ENCODE data around the gene NUP93.
"Not testable (repeated sequence)": the region's sequence is repeated elsewhere in the genome, so short reads cannot be mapped to it uniquely, and the experiment has no call there.

NUP93 gene

GRCh38 chr16:56876048-56876447 lies 146.1 kb downstream of the NUP93 start:
- DNase-seq = no peak

DNA sequence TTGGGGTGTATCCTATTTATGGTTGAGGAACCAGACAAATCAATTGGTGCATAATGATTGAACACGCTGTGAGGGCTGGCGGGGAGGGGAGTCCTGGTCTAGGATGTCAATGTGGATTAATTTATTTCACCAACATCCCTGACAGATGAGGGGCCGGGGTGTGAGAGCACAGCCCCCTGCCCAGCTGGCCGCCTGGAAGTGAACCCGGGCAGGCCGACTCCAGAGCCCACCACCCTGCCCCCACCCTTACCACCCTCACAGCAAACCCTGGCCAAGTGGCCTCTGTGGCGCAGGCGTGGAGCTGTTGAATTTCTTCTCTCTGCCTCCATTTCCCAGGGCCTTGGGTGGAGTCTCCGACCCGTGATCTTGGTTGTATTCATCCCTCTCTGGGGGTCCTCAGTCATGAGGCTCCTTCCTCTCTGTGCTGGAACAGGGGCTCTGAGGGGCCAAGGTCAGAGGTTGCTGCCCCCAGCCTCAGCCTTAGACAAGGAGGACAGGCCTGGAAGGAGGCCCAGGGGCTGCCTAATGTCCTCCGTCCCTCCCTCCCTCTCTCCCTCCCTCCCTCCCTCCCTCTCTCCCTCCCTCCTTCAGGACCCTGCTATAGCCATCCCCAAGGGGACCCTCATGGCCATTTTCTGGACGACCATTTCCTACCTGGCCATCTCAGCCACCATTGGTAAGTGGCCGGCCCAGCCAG lies 147.7 kb downstream of the NUP93 start:
- DNase-seq = no peak

- no peak for DNase-seq
These were observed 148.4 kb downstream of the NUP93 start for GRCh38 chr16:56878282-56878854.

GRCh38 chr16:56879276-56879675 lies 149.3 kb downstream of the NUP93 start:
- DNase-seq = no peak

DNA sequence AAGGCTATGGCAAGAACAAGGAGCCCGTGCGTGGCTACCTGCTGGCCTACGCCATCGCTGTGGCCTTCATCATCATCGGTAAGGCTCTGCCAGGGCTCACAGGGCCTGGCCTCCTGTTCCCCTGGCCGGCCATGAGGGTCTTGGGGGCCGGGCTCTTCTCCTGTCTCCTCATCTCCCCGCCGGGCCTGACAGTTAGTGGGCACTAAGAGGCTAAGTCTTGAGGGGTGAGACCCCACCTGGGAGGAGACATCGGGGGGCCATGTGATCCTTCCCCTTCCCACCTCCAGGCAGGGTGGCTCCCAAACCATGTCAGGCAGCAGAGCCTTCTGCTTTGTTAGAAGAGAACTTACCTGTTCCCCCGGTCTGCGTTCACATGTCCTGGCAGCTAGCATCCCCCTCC lies 150.2 kb downstream of the NUP93 start:
- DNase-seq = no peak

DNA sequence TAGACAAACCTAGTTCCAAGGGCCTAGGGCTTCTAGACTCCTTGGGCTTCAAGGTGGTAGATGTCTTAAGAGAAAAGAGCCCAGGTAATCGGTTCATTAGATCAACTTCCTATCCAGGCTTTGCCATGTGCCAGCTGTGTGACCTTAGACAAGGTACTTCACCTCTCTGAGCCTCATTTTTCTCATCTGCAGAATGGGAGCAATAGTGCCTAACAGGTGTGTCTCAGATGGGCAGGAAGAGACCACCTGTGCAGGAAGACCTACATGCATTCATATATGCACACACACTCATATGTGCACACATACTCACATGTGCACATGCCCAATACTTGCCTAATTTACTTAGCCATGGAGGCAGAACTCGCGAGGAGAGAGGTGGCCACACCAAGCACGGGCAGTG lies 150.8 kb downstream of the NUP93 start:
- DNase-seq = no peak

DNA sequence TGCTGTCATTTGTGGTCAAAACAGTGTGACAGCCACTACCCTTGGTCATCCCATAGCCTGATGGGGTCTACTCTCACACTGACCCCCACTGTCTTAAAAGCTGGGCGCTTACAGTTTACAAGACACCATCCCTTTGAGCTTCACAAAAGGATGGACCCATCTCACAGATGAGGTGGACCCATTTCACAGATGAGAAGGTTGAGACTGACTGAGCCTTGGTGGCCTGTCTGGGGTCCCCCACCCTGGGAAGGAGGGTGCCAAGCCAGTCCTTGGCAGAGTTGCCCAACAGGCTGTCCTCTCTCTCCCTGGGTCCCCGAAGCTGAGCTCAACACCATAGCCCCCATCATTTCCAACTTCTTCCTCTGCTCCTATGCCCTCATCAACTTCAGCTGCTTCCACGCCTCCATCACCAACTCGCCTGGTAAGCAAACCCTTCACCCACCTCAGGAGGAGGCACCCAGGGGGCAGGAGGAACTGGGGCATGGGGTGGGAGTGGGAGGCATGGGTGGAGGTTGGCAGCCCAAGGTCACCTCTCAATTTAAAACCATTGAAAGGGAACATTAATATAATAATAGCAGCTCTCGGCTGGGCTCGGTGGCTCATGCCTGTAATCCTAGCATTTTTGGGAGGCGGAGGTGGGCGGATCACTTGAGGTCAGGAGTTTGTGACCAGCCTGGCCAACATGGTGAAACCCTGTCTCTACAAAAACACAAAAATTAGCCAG lies 152.3 kb downstream of the NUP93 start:
- no peak for DNase-seq

GRCh38 chr16:56883586-56883985 lies 153.7 kb downstream of the NUP93 start:
- DNase-seq = no peak

DNA sequence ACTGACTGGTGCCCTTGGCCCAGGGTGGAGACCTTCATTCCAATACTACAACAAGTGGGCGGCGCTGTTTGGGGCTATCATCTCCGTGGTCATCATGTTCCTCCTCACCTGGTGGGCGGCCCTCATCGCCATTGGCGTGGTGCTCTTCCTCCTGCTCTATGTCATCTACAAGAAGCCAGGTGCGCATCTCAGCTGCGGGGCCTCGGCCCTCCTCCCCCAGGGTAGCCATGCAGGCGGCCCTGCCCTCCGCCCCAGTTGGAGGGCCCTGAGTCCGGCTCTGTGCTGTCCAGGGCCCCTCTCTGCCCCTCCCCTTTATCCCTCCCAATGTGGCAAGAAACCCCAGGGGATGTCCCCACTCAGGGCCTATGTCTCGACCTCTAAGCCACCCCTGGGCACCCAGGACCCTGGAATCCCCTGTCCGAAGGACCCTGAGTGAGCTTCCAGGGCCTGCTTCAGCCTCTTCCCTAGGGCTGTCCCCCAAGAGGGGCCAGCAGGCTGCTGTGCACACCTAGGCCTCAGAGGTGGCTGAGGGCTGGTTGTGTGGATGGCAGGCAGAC lies 154.2 kb downstream of the NUP93 start:
- no peak for DNase-seq

DNA sequence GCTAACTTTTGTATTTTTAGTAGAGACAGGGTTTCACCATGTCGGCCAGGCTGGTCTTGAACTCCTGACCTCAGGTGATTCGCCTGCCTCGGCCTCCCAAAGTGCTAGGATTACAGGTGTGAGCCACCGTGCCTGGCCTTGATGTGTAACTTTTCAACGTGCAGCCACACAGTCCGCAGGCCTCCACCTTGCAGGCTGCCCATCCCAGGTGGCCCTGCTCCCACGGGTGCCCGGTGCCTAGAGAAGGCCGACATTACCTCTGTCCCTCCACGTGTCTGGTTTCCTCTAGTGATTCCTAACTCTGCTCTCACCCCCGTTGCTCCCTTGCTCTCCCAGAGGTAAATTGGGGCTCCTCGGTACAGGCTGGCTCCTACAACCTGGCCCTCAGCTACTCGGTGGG lies 155.0 kb downstream of the NUP93 start:
- DNase-seq = not testable (repeated sequence)

DNA sequence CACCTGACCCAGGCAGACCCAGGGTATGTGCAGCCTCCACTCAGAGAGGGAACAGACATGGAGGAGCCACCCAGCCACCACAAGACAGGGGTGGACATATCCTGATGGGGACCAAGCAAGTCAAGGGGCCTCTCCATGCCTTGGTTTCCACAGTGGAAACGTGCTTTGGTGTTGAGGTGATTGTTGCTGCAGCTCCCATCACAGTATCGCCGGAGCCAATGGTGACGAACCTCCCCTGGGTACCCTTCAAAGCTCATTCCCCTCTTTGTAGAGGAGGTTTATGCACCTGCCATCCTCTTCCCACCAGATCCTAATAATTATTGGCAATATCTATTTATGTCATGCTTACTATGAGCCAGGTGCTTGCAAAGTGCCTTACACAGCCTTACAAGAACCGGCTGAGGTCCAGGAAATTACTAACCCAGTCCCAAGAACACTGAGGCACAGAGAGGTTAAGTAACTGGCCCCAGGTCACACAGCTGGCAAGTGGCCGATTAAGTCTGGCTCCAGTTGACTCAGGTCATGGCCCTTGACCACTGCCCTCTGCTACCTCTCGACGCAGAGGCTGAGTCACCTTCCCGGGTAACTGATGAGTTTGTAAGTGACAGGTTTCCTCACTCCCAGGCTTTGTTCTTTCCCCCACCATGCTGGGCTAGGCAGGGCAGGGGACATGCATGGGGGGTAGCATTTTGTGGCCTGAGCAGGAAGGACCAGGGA lies 155.7 kb downstream of the NUP93 start:
- no peak for DNase-seq

DNA sequence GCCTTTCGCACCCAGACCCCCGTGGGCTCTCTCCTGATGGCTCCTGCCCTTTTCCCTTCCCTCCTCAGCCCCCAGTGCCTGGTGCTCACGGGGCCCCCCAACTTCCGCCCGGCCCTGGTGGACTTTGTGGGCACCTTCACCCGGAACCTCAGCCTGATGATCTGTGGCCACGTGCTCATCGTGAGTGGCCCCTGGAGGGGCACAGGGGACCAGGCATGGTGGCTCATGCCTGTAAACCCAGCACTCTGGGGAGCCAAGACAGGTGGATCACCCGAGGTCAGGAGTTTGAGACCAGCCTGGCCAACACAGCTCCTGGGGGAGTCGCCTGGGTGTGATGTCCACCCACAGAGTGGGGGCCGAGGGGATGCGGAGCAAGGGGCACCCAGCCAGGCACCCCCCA lies 156.4 kb downstream of the NUP93 start:
- DNase-seq = no peak

- DNase-seq = no peak
These were observed 156.9 kb downstream of the NUP93 start for GRCh38 chr16:56886826-56887225.

- DNase-seq = no peak
These were observed 158.9 kb downstream of the NUP93 start for GRCh38 chr16:56888806-56889205.

- no peak for DNase-seq
These were observed 159.3 kb downstream of the NUP93 start for GRCh38 chr16:56889206-56889605.

DNA sequence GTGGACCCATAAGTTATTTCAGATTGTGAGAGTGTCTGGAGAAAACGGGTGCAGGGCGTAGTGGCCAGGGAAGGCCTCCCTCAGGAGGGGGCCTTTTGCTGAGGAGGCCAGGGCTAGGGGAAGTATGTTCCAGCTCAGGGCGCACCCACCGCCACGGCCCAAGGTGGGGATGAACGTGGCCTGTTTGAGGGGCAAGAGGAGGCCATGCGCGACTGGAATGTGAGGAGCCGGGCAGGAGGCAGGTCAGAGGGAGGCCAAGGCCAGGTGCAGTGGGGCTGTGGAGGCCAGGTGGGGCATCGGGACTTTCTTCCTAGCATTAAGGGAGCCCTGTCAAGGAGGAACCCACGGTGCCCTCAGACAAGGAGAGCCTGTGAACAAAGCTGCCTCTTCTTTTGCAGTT lies 161.8 kb downstream of the NUP93 start:
- no peak for DNase-seq

GRCh38 chr16:56892705-56893104 lies 162.8 kb downstream of the NUP93 start:
- no peak for DNase-seq

DNA sequence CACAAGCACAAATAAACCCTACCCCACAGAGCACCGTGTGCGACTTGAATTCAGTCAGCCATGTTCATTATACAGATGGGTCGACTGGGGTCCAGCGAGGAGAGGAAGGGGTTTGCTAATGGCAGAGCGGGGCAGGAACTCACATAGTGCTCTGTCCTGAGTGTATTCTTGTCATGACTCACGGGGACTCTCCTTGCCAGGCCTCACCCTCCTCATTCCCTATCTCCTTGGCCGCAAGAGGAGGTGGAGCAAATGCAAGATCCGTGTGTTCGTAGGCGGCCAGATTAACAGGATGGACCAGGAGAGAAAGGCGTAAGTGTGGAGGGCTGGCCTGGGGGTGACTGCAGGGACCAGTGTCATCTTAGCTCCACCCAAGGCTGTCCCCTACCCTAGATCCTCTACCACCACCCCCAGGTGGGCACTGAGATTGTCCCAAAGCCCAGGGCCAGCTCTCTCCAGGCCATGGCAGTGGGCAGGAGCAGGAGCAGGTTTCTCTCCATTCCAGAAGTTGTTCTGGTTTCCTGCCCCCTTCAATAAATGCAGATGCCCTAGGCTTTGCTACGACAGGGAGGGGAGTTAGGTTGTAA lies 164.5 kb downstream of the NUP93 start:
- DNase-seq = no peak

DNA sequence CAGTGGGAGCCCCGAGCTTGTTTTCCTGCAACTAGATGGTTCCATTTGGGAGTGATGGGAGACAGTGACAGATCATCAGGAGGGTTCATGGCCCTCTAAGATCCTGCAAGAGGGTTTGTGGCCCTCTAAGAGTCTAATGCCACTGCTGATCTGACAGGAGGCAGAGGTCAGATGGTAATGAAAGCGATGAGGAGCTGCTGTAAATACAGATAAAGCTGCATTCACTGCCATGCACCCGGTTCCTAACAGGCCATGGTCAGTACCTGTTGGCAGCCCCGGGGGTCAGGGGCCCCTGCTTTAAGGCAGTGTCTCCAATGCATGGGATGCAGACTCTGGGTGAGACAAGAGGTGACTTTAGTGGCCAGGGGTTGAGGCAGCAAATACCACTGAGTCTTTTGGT lies 165.9 kb downstream of the NUP93 start:
- DNase-seq = no peak

- no peak for DNase-seq
These were observed 166.3 kb downstream of the NUP93 start for GRCh38 chr16:56896244-56896643.

GRCh38 chr16:56897026-56897799 lies 167.3 kb downstream of the NUP93 start:
- no peak for DNase-seq

- peak; percentile 50 for DNase-seq
These were observed 168.9 kb downstream of the NUP93 start for GRCh38 chr16:56898847-56899246.
